ENCODE measurements around the gene CAMSAP1.

- TF ChIP-seq SPI1 (IDR thresholded peaks at IDR 0.05; ENCODE audit: low read depth, low read length) (no peak), TAF1 (IDR thresholded peaks at IDR 0.05; ENCODE audit: low read depth, low read length) (no peak)
Measured at GRCh38 chr9:135946392-135946994, 39.1 kb upstream of the CAMSAP1 start.

All from GM12891 (cell line).